Measurements from ENCODE around the gene NRXN3.

The NRXN3 gene

DNA sequence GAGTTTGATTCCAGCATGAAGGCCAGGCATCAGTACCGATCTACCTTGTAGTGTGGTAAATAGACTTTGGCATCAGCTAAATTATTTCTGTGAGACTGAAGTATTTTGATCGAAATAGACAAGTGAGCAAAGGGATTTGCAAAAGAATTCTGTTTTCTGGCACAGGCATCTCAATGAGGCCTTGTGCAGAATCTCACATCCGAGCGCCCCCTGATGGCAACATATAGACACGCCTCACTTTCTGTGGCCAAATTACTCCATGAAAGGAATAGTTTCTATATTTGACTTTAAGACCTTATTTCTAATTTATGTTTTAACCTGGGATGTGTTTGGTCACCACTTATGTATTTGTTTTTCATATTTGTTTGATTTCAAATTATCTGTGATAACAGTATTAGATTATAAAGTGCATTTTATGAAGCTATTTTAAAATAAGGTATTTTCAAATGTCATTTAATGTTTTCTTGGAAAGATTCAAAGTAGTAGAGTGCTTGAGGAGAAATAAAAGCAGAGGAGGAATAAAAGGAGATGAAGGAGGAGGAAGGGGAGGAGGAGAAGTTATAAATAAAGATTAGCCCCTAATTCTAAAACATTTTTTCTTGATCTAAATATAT is 731.9 kb downstream of the NRXN3 start:
- TF ChIP-seq, protein P1, sequence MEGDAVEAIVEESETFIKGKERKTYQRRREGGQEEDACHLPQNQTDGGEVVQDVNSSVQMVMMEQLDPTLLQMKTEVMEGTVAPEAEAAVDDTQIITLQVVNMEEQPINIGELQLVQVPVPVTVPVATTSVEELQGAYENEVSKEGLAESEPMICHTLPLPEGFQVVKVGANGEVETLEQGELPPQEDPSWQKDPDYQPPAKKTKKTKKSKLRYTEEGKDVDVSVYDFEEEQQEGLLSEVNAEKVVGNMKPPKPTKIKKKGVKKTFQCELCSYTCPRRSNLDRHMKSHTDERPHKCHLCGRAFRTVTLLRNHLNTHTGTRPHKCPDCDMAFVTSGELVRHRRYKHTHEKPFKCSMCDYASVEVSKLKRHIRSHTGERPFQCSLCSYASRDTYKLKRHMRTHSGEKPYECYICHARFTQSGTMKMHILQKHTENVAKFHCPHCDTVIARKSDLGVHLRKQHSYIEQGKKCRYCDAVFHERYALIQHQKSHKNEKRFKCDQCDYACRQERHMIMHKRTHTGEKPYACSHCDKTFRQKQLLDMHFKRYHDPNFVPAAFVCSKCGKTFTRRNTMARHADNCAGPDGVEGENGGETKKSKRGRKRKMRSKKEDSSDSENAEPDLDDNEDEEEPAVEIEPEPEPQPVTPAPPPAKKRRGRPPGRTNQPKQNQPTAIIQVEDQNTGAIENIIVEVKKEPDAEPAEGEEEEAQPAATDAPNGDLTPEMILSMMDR (IDR thresholded peaks at IDR 0.05; ENCODE audit: low read depth, low read length, missing control alignments): peak; percentile 76
- DNase-seq (ENCODE audit: extremely low read depth, low read depth): peak; percentile 6

DNA sequence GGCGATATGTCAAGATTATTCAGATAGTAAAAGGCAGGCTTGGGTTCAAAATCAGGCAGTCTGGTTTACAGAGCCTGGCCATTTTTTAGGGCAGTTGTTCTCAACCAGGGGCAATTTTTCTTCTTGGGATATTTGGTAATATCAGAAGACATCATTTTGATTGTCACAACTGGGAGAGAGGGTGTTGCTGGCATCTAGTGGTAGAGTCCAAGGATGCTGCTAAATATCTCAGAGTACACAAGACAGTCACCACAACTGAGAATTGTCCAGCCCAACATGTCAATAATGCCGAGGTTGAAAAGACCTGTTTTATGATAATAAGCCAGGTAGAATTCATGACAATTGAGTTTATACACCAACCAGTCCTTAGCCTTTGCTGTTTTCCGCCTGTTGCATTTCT is 733.9 kb downstream of the NRXN3 start:
- no peak for DNase-seq (ENCODE audit: extremely low read depth, low read depth)
- H3K4me3 ChIP-seq (replicated peaks; ENCODE audit: low read depth, low read length): no peak overlapping the region
- TF ChIP-seq, protein P1 (IDR thresholded peaks at IDR 0.05; ENCODE audit: low read depth, low read length, missing control alignments): no peak

More for the DNA sequence above, 731.9 kb downstream of the NRXN3 start:
- no peak overlapping the region for H3K4me3 ChIP-seq (replicated peaks; ENCODE audit: low read depth, low read length)

DNA sequence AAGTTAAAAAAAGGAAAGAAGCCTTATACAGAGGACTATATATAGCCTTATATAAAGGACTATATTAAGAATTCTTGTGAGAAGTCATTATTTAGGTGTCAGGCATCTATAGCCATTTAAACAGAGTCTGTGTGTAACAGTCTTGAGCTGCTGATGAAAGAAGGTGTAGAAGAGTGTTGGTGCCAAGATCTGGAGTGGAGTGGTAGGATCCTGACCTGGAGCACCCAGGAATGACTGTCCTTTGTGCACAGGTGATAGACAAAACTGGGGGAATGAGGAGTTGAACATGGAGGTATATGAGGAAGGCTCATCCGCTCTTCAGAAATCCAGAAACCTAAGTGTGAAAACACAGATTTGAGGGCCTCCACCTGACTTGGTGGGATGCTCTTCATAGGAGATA is 747.3 kb downstream of the NRXN3 start:
- DNase-seq (ENCODE audit: extremely low read depth, low read depth): no peak
- TF ChIP-seq, protein P1 (IDR thresholded peaks at IDR 0.05; ENCODE audit: low read depth, low read length, missing control alignments): no peak
- H3K4me3 ChIP-seq (replicated peaks; ENCODE audit: low read depth, low read length): no peak overlapping the region

DNA sequence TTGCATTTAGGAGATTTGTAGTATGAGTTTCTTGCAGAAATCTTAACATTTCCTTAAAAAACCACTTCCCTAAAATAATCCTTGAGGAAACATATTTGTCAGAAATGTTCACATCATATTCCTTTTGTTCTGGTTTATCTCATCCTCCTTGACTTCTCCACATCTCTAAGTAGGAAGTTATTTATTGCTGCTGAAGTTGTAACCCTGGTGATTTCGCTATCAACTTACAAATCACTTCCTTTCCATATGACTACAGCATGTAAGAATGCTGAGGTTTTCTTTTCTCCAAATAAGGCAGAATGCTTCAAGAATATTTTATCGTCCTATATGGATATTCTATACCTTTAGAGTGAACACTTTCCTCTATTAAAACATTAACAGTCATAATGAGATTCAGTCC is 751.7 kb downstream of the NRXN3 start:
- H3K4me3 ChIP-seq (replicated peaks; ENCODE audit: low read depth, low read length): no peak overlapping the region
- peak; percentile 56 for DNase-seq (ENCODE audit: extremely low read depth, low read depth)
- TF ChIP-seq, protein P1 (IDR thresholded peaks at IDR 0.05; ENCODE audit: low read depth, low read length, missing control alignments): no peak

DNA sequence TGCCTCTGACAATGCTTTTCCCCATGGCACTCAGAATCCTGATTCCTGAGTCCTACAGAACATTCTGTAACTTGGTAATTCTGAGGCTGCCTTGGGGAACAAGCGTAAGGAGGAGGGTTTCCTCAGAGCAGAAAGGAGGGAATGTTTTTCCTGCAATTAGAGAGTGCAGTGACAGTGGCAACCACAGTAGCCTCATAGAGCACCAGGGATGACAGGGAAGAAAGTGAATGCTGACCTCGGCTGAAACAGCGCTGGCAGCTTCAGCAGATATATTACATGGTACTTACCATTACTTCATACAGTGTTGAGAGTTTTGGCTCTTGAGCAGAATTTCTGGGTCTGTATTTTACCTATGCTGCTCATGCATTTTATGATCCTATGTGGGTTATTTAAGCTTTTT is 757.1 kb downstream of the NRXN3 start:
- no peak for DNase-seq (ENCODE audit: extremely low read depth, low read depth)
- H3K4me3 ChIP-seq (replicated peaks; ENCODE audit: low read depth, low read length): no peak overlapping the region
- TF ChIP-seq, protein P1 (IDR thresholded peaks at IDR 0.05; ENCODE audit: low read depth, low read length, missing control alignments): no peak

DNA sequence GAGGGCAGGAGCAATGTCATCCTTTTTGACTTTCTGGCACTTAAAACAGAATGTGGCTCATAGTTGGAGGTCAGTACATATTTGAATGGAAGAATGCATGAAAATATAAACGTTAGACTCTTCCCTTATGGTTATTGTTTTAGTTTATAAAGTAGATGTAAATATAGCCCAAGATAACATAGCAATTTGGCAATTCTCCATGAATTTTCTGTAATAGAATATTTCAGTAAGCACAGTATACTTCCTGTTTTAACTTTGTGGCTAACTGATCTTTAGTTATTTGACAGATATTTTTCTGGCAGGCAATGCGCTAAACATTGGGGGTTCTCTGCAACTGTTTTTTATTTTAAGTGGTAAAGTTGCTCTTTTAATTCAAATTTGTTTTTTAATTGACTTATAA is 763.0 kb downstream of the NRXN3 start:
- H3K4me3 ChIP-seq (replicated peaks; ENCODE audit: low read depth, low read length): no peak overlapping the region
- DNase-seq (ENCODE audit: extremely low read depth, low read depth): no peak
- TF ChIP-seq, protein P1 (IDR thresholded peaks at IDR 0.05; ENCODE audit: low read depth, low read length, missing control alignments): no peak

Data from HFF-Myc (cell line).